Measurements from ENCODE around the gene PORCN.

Gene PORCN

DNA sequence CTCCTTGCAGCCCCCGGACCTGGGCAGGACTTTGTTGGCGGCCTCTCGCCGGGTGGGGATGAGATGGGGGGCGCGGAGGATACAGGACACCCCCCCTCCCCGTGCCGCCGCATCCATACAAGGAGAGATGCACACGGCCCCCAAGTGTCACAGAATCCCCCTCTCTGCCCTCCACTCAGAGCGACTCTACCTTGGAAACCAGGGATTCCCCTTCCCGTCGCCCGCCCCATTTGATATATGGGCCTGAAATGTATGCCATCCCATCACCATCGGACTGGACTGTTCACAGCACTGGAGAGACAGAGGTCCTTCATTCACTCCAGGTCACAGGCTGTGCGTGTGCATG, 426 bp downstream of the PORCN start:
- DNase-seq: no peak
- no peak overlapping the region for H3K14ac ChIP-seq (ENCODE audit: low read length in 2 of 2)
- H3K4me1 ChIP-seq (ENCODE audit: control insufficient read depth, insufficient read depth, low read depth, low read length): peaks cover 10% of the 10 kb centered on the region
- H3K18ac ChIP-seq (ENCODE audit: low read depth in 1 of 2, low read length in 2 of 2): peak overlapping the region in 1 of 2 experiments; percentile 78
- peak overlapping the region; percentile 77 to 84 for H3K4me3 ChIP-seq (ENCODE audit: insufficient read depth in 1 of 2, low read depth in 1 of 2, low read length in 2 of 2)
- no peak overlapping the region for H3K23ac ChIP-seq (ENCODE audit: low read length in 2 of 2)
- H2AK5ac ChIP-seq (ENCODE audit: low read length, severe bottlenecking): no peak overlapping the region
- H2BK12ac ChIP-seq (ENCODE audit: low read length in 2 of 2): peak overlapping the region in 1 of 2 experiments; percentile 54
- H3K36me3 ChIP-seq (ENCODE audit: control insufficient read depth in 1 of 2, insufficient read depth in 2 of 2, low read depth in 1 of 2, low read length in 2 of 2): peaks cover 2 to 15% of the 10 kb centered on the region in 2 experiments
- peaks cover 3% of the 10 kb centered on the region for H3K79me1 ChIP-seq (replicated peaks; ENCODE audit: low read length, poor library complexity, severe bottlenecking)
- H4K8ac ChIP-seq (ENCODE audit: low read length): peak overlapping the region; percentile 85
- H3K4me2 ChIP-seq (ENCODE audit: low read length, poor library complexity, severe bottlenecking): peak overlapping the region; percentile 23
- 14% methylated on average over 8 of the region's 16 CpGs for WGBS
- peak overlapping the region; percentile 1 for H2AFZ ChIP-seq (ENCODE audit: low read depth, low read length)
- H3K9me3 ChIP-seq (ENCODE audit: control insufficient read depth, low read length): no peaks in the 10 kb centered on the region
- peak overlapping the region in 1 of 2 experiments; percentile 24 for H3K4ac ChIP-seq (ENCODE audit: low read depth in 1 of 2, low read length in 2 of 2)
- H3K9ac ChIP-seq (ENCODE audit: low read length): peak overlapping the region; percentile 86
- no peak overlapping the region for H2BK15ac ChIP-seq (ENCODE audit: low read depth, poor library complexity, severe bottlenecking)
- H2BK5ac ChIP-seq (ENCODE audit: low read depth, low read length, poor library complexity, severe bottlenecking): no peak overlapping the region
- no peak overlapping the region for H3K27ac ChIP-seq (ENCODE audit: low read length, poor library complexity, severe bottlenecking)
- peaks cover 0 to under 1% of the 10 kb centered on the region in 2 experiments for H3K27me3 ChIP-seq (ENCODE audit: control insufficient read depth in 1 of 2, insufficient read depth in 1 of 2, low read length in 2 of 2)
- no peak overlapping the region for H2BK120ac ChIP-seq (ENCODE audit: low read depth, low read length)
- no peak overlapping the region for H4K91ac ChIP-seq (ENCODE audit: low read length)

DNA sequence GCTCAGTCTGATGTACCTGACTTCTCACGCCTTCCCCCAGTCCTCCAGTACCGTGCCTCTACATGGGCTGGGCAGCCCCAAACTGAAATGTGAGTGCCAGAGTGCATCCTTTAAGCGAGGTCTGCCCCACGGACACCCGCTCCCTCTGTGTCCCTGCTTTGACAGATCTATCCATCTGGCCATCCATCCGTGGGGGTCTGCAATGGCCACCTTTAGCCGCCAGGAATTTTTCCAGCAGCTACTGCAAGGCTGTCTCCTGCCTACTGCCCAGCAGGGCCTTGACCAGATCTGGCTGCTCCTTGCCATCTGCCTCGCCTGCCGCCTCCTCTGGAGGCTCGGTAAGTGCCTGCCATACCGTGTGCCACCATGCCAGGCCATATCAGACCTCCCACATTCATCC, 827 bp downstream of the PORCN start:
- H2BK12ac ChIP-seq (ENCODE audit: low read length in 2 of 2): peak overlapping the region in 1 of 2 experiments; percentile 54
- H3K18ac ChIP-seq (ENCODE audit: low read depth in 1 of 2, low read length in 2 of 2): no peak overlapping the region
- H3K9ac ChIP-seq (ENCODE audit: low read length): peak overlapping the region; percentile 86
- no peak overlapping the region for H3K27ac ChIP-seq (ENCODE audit: low read length, poor library complexity, severe bottlenecking)
- no peak overlapping the region for H2BK5ac ChIP-seq (ENCODE audit: low read depth, low read length, poor library complexity, severe bottlenecking)
- H3K79me1 ChIP-seq (replicated peaks; ENCODE audit: low read length, poor library complexity, severe bottlenecking): peaks cover 4% of the 10 kb centered on the region
- H2BK15ac ChIP-seq (ENCODE audit: low read depth, poor library complexity, severe bottlenecking): no peak overlapping the region
- no peaks in the 10 kb centered on the region for H3K9me3 ChIP-seq (ENCODE audit: control insufficient read depth, low read length)
- 88% methylated on average over 11 of the region's 11 CpGs for WGBS
- H4K91ac ChIP-seq (ENCODE audit: low read length): no peak overlapping the region
- H3K4me1 ChIP-seq (ENCODE audit: control insufficient read depth, insufficient read depth, low read depth, low read length): peaks cover 10% of the 10 kb centered on the region
- H2AK5ac ChIP-seq (ENCODE audit: low read length, severe bottlenecking): no peak overlapping the region
- H4K8ac ChIP-seq (ENCODE audit: low read length): no peak overlapping the region
- no peak overlapping the region for H3K4ac ChIP-seq (ENCODE audit: low read depth in 1 of 2, low read length in 2 of 2)
- peaks cover 6 to 18% of the 10 kb centered on the region in 2 experiments for H3K36me3 ChIP-seq (ENCODE audit: control insufficient read depth in 1 of 2, insufficient read depth in 2 of 2, low read depth in 1 of 2, low read length in 2 of 2)
- no peaks in the 10 kb centered on the region for H3K27me3 ChIP-seq (ENCODE audit: control insufficient read depth in 1 of 2, insufficient read depth in 1 of 2, low read length in 2 of 2)
- DNase-seq: no peak
- peak overlapping the region in 1 of 2 experiments; percentile 23 for H3K23ac ChIP-seq (ENCODE audit: low read length in 2 of 2)
- peak overlapping the region; percentile 23 for H3K4me2 ChIP-seq (ENCODE audit: low read length, poor library complexity, severe bottlenecking)
- no peak overlapping the region for H2BK120ac ChIP-seq (ENCODE audit: low read depth, low read length)
- H2AFZ ChIP-seq (ENCODE audit: low read depth, low read length): peak overlapping the region; percentile 1
- peak overlapping the region in 1 of 2 experiments; percentile 1 for H3K14ac ChIP-seq (ENCODE audit: low read length in 2 of 2)
- peak overlapping the region; percentile 77 to 84 for H3K4me3 ChIP-seq (ENCODE audit: insufficient read depth in 1 of 2, low read depth in 1 of 2, low read length in 2 of 2)

DNA sequence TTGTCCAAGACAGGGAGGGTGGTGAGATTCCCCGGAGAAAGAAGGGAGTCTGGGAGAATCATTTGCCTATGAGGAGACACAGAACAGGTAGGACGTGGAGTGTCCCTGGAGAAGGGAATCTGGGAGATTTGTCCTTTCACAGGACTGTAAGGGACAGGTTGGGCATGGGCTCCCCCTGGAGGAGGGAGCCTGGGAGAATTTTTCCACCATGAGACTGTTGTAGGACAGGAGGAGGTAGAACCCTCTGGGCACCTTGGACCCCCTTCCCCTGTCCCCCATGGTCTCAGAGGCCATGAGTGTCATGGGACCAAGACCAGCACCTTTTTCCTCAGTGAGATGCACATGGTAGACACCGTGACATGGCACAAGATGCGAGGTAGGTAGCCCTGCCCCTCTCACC, 2.8 kb downstream of the PORCN start:
- Histone ChIP-seq H3K27me3 (ENCODE audit: control insufficient read depth in 1 of 2, insufficient read depth in 1 of 2, low read length in 2 of 2) (no peaks in the 10 kb centered on the region), H3K79me1 (replicated peaks; ENCODE audit: low read length, poor library complexity, severe bottlenecking) (peaks cover 4% of the 10 kb centered on the region), H3K4me3 (ENCODE audit: insufficient read depth in 1 of 2, low read depth in 1 of 2, low read length in 2 of 2) (no peak overlapping the region), H3K9me3 (ENCODE audit: control insufficient read depth, low read length) (no peaks in the 10 kb centered on the region), H3K14ac (ENCODE audit: low read length in 2 of 2) (no peak overlapping the region), H2BK120ac (ENCODE audit: low read depth, low read length) (no peak overlapping the region), H3K27ac (ENCODE audit: low read length, poor library complexity, severe bottlenecking) (no peak overlapping the region), H3K4me1 (ENCODE audit: control insufficient read depth, insufficient read depth, low read depth, low read length) (peaks cover 10% of the 10 kb centered on the region), H2BK12ac (ENCODE audit: low read length in 2 of 2) (peak overlapping the region in 1 of 2 experiments; percentile 63), H3K36me3 (ENCODE audit: control insufficient read depth in 1 of 2, insufficient read depth in 2 of 2, low read depth in 1 of 2, low read length in 2 of 2) (peaks cover 15 to 34% of the 10 kb centered on the region in 2 experiments), H3K4ac (ENCODE audit: low read depth in 1 of 2, low read length in 2 of 2) (no peak overlapping the region), H2AK5ac (ENCODE audit: low read length, severe bottlenecking) (no peak overlapping the region), H3K4me2 (ENCODE audit: low read length, poor library complexity, severe bottlenecking) (no peak overlapping the region), H4K91ac (ENCODE audit: low read length) (no peak overlapping the region), H4K8ac (ENCODE audit: low read length) (no peak overlapping the region), H3K9ac (ENCODE audit: low read length) (no peak overlapping the region), H3K23ac (ENCODE audit: low read length in 2 of 2) (no peak overlapping the region), H2AFZ (ENCODE audit: low read depth, low read length) (no peak overlapping the region), H3K18ac (ENCODE audit: low read depth in 1 of 2, low read length in 2 of 2) (no peak overlapping the region), H2BK15ac (ENCODE audit: low read depth, poor library complexity, severe bottlenecking) (no peak overlapping the region), H2BK5ac (ENCODE audit: low read depth, low read length, poor library complexity, severe bottlenecking) (no peak overlapping the region)
- DNase-seq: peak; percentile 41
- WGBS: 85% methylated on average over 4 of the region's 4 CpGs

DNA sequence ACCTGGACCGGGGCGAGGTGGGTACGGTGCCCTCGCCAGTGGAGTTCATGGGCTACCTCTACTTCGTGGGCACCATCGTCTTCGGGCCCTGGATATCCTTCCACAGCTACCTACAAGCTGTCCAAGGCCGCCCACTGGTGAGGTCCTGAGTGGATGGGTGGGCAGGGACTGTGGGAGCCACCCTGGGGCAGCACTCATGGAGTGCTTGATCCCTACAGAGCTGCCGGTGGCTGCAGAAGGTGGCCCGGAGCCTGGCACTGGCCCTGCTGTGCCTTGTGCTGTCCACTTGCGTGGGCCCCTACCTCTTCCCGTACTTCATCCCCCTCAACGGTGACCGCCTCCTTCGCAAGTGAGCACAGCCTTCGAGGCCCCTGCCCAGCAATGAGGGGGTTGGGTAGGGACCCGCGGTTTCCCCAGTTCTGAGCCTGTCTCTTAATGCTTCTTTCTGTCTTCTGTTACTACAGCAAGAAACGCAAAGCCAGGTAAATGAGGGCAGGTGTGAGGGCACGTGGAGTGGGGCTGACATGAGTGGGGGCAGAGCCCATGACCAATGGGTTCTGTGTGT, 3.7 kb downstream of the PORCN start:
- no peak overlapping the region for H3K4me2 ChIP-seq (ENCODE audit: low read length, poor library complexity, severe bottlenecking)
- no peak overlapping the region for H3K9ac ChIP-seq (ENCODE audit: low read length)
- no peak overlapping the region for H3K23ac ChIP-seq (ENCODE audit: low read length in 2 of 2)
- no peak overlapping the region for H2AFZ ChIP-seq (ENCODE audit: low read depth, low read length)
- peaks cover 22 to 40% of the 10 kb centered on the region in 2 experiments for H3K36me3 ChIP-seq (ENCODE audit: control insufficient read depth in 1 of 2, insufficient read depth in 2 of 2, low read depth in 1 of 2, low read length in 2 of 2)
- H3K14ac ChIP-seq (ENCODE audit: low read length in 2 of 2): no peak overlapping the region
- H3K18ac ChIP-seq (ENCODE audit: low read depth in 1 of 2, low read length in 2 of 2): no peak overlapping the region
- DNase-seq: no peak
- no peak overlapping the region for H3K4ac ChIP-seq (ENCODE audit: low read depth in 1 of 2, low read length in 2 of 2)
- H2BK12ac ChIP-seq (ENCODE audit: low read length in 2 of 2): no peak overlapping the region
- 94% methylated on average over 7 of the region's 20 CpGs for WGBS
- H3K79me1 ChIP-seq (replicated peaks; ENCODE audit: low read length, poor library complexity, severe bottlenecking): peaks cover 4% of the 10 kb centered on the region
- H2AK5ac ChIP-seq (ENCODE audit: low read length, severe bottlenecking): no peak overlapping the region
- H4K91ac ChIP-seq (ENCODE audit: low read length): peak overlapping the region; percentile 50
- no peaks in the 10 kb centered on the region for H3K27me3 ChIP-seq (ENCODE audit: control insufficient read depth in 1 of 2, insufficient read depth in 1 of 2, low read length in 2 of 2)
- H3K9me3 ChIP-seq (ENCODE audit: control insufficient read depth, low read length): no peaks in the 10 kb centered on the region
- no peak overlapping the region for H2BK15ac ChIP-seq (ENCODE audit: low read depth, poor library complexity, severe bottlenecking)
- H3K4me1 ChIP-seq (ENCODE audit: control insufficient read depth, insufficient read depth, low read depth, low read length): peaks cover 10% of the 10 kb centered on the region
- H3K4me3 ChIP-seq (ENCODE audit: insufficient read depth in 1 of 2, low read depth in 1 of 2, low read length in 2 of 2): no peak overlapping the region
- H2BK5ac ChIP-seq (ENCODE audit: low read depth, low read length, poor library complexity, severe bottlenecking): no peak overlapping the region
- no peak overlapping the region for H2BK120ac ChIP-seq (ENCODE audit: low read depth, low read length)
- H4K8ac ChIP-seq (ENCODE audit: low read length): no peak overlapping the region
- H3K27ac ChIP-seq (ENCODE audit: low read length, poor library complexity, severe bottlenecking): no peak overlapping the region
